NCI-H146 treated with DMSO at 0.1 percent for 48 hours (cell line): ENCODE measurements around the gene MAP3K2.

Source experiments
- DNase-seq: peaks from one replicate; lab custom pipeline; 2025; ENCODE audit not compliant: unreplicated experiment; lab: John Stamatoyannopoulos, UW

MAP3K2 gene

GRCh38 chr2:127384529-127384928 lies 3.2 kb downstream of the MAP3K2 start:
- DNase-seq = no peak

GRCh38 chr2:127382831-127383230 lies 4.9 kb downstream of the MAP3K2 start:
- DNase-seq = no peak

DNA sequence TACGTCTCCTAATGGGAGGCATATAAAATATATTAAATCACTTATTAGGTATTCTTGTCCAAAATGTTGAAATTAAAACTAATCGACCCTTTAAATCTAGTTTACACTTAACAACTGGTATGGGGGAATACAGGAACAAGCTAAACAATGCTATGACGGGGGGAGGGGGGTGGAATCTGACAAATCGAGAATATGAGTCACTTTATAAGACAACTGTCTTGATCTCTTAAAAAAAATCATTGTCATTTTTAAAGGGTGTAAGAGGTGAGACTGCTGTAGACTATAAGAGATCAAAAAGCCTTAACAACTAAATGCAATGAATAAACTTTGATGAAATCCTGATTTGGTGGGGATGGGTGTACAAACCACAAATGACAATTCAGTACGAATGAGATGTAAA lies 6.0 kb downstream of the MAP3K2 start:
- no peak for DNase-seq

DNA sequence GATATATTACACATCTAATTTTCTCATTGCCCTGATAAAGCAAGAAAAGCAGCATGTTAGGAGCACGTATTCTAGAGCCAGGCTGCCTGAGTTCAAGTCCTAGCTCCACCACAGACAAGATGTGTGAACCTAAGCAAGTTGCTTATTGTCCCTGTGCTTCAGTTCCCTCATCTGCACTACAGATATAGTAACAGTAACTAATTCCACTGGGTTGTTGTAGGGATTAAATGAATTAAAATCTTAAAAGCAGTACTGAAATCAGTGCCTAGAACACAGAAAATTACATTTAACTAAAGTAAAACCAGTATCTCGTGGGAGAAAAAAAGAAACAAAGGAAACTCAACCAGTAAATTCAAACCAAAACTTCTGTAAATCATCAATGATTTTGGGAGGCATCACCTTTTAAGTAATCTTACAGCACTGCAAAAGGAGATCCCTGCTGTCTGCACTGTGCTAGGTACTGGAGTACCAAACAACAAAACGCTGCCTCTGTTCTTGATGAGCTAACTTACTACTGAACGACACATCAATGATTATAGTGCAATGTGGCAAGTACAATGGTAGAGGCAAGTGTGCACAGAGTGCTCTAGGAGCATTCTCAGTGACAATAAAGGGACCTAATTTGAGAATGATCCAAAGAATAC lies 7.9 kb downstream of the MAP3K2 start:
- no peak for DNase-seq

GRCh38 chr2:127378720-127379119 lies 9.1 kb downstream of the MAP3K2 start:
- DNase-seq = no peak

DNA sequence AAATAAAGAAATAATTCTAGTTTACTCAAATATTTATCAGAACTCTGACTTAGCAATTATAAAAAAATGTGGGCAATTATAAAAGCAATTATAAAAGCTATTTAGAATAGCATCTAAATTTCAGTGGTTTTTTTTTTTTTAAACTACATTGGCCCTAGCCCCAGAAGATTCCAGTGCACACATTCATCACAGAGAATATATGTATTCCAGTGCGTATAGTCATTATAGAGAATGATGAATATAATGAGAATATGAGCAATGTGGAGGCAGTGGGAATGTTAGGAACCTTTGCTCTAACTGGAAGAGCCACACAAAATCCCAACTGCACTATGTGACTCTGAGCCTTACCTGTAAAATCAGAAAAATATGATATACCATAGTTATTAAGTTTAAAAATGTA lies 10.5 kb downstream of the MAP3K2 start:
- no peak for DNase-seq

- no peak for DNase-seq
These were observed 11.5 kb downstream of the MAP3K2 start for GRCh38 chr2:127376257-127376656.

- no peak for DNase-seq
These were observed 14.3 kb downstream of the MAP3K2 start for GRCh38 chr2:127373362-127374083.

GRCh38 chr2:127371037-127371436 lies 16.7 kb downstream of the MAP3K2 start:
- DNase-seq = no peak

DNA sequence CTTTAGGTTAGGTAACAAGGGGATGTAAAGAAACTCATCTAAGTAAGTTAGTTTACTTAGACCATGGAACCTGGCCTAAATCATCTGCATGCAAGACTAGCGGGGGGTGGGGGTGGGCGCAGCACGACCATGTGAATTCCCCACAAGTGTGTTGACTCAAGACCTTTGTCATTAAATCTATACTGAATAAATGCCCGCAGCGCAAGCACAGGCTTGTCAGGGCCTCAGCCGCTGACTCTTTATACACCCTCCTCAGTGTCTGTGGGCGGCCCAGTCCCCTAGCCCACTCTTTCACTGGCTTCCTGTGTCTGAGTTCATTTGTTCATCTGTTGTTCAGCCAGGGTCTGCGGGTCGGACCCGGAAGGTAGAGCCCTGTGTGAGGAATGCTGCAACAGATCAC lies 17.8 kb downstream of the MAP3K2 start:
- no peak for DNase-seq

DNA sequence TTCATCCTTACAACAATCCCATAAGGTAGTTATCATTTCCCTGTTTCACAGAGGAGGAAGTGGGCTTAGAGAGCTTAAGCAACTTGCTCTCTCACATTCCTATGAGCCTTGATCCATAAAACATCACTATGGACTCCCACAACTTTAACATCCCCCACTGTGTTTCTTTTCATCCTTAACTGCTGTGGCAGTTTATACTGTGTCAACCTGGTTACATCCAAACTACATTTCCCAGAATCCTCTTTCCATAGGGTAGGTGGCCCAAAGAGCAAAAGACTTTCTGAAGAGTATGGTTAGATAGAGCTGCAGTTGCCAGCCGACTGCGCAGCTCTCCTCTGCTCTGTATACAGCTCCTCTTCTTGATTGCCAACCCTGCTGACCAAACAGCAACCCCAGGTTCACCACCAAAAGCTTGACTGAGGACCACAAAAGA lies 22.5 kb downstream of the MAP3K2 start:
- DNase-seq = no peak

DNA sequence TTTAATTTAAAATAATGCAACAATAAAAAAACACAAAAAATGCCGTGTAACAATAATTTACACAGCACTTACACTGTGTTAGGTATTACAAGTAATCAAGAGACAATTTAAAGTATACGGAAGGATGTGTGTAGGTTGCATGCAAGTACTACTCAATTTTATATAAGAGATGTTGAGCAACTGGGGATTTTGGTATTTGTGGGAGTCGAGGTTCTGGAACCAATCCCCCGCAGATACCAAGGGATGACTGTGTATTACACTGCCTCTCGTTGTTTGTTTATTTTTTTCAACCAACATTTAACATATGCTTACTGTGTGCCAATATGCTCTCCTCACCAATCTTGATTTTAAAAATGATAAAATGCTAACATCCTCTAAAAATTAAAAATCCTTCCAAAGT lies 24.8 kb downstream of the MAP3K2 start:
- DNase-seq = no peak

DNA sequence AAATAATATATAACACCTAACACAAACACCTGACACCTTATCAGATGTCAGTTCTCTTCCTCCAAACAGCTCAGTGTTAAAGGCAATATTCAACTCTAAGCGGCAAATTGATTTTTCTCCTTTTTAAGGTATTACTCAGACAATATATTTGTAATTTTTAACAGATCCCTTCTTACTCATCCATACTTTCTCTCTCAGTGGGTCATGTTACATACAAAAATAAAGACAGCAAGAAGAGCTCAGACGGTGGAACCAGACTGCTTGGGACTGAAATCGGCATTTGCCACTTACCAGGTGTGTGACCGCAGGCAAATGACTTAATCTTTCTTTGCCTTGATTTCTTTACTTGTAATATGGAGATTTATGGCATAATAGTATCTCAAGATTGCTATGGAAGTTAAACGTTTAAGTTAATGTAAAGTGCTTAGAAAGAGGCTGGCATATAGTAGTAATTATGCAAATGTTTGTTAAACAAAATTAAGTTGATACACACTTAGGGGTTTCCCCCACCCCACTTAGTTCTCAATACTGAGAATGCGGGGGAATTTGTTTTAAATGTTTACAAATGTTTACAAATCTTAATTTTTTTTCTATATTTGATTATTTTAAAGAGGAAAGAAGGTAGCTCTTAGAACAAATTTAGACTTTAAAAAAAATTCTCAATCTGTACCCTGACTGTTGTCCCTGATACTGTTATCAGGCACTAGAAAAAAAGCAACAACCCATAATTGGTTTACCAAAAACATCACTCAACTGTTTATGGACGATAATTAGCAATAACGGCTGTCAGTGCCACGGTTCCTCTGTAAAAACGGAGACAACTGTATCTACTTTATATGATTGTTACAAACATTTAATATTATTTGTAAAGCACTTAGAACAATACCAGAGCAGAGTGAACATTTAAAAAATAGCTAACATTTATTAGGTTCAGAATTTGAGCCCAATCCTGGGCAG lies 25.6 kb downstream of the MAP3K2 start:
- DNase-seq = no peak

DNA sequence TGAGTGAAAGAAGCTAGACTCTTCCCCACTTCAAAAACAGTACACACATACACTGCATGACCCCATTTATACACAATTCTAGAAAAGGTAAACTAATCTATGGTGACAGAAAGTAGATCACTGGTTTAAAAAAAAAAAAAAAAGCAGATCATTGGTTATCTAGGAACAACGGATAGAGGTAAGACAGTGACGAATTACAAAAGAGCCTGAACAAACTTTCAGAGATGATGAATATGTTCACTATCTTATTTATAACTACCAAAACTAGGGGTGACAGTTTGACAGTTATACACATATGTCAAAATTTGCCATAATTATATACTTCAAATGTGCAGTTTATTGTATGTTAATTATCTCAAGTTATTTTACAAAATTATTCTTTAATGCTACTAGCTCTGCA lies 27.5 kb downstream of the MAP3K2 start:
- no peak for DNase-seq

DNA sequence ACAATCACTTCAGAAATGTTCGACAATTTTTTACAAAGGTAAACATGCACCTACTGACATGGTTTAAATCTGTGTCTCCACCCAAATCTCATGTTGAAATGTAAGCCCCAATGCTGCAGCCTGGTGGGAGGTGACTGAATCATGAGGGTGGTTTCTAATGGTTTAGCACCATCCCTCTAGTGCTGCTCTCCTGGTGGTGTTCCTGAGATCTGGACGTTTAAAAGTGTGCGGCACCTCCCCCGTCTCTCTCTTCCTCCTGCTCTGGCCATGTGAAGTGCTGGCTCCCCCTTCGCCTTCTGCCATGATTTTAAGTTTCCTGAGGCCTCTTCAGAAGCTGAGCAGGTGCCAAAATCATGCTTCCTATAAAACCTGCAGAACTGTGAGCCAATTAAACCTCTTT lies 28.3 kb downstream of the MAP3K2 start:
- no peak for DNase-seq

DNA sequence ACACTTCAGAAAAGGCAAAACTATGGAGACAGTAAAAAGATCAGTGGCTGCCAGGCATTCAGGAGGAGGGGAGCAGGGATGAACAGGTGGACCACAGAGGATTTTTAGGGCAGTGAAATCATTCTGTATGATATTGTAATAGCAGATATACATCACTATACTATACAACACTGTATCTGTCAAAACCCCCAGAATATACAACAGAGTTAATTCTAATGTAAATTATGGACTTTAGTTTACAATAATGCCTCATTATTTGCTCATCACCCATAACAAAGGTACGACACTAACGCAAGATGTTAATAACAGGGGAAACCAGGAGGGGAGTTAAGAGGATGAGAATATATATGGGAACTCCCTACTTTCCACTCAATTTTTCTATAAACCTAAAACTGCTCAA lies 28.8 kb downstream of the MAP3K2 start:
- no peak for DNase-seq

DNA sequence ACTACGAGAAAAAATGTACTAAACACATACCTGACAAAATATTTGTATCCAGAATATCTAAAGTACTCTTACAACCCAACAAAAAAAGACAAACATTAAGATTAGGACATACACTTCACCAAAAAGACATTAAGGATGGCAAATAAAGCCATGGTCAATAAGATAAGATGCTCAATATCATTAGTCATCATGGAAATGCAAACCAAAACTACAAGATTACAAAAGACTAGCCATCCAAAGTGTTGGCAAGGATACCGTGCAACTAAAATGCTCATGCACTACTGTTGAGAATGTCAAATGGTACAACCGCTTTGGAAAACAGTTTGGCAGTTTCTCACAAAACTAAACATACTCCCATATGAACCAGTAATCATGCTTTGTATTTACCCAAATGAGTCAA lies 29.7 kb downstream of the MAP3K2 start:
- DNase-seq = no peak

GRCh38 chr2:127357591-127357990 lies 30.2 kb downstream of the MAP3K2 start:
- no peak for DNase-seq

- no peak for DNase-seq
These were observed 31.2 kb downstream of the MAP3K2 start for GRCh38 chr2:127356531-127356930.

GRCh38 chr2:127355407-127356008 lies 32.3 kb downstream of the MAP3K2 start:
- no peak for DNase-seq
